Small intestine (tissue), 7 donors: ENCODE data around the gene TENT4A. TPM values are rescaled to one million over a fixed set of nuclear protein-coding genes. Genes with fewer than 3 reads are reported as not detected.

Experiments used
- DNase-seq, 2 donors: peaks; one replicate each; pipeline versions ENCODE4 v3.0.0 to v3.0.0-alpha.2; 2013
- FAIRE-seq: peaks from 2 replicates; lab custom pipeline; 2012; peaks lifted over from hg19 to GRCh38; lab: Jason Lieb, UNC
- H3K27ac ChIP-seq, 3 donors: one replicate each; pipeline ENCODE4 v1.5.1; 2013; ENCODE audit warnings: low read length in 2 of 3, mild to moderate bottlenecking in 2 of 3, control low read depth in 1 of 3, inconsistent platforms in 1 of 3, low read depth in 1 of 3, moderate library complexity in 1 of 3
- H3K27me3 ChIP-seq, 3 donors: one replicate each; pipeline ENCODE4 v1.6.1; 2013; ENCODE audit warnings: low read length in 3 of 3, inconsistent platforms in 1 of 3; ENCODE audit not compliant: control insufficient read depth in 3 of 3, insufficient read depth in 3 of 3
- H3K36me3 ChIP-seq, 3 donors: one replicate each; pipeline ENCODE4 v1.6.1; 2013; ENCODE audit warnings: low read length in 3 of 3, inconsistent platforms in 1 of 3, low read depth in 1 of 3, mild to moderate bottlenecking in 1 of 3, moderate library complexity in 1 of 3; ENCODE audit not compliant: control insufficient read depth in 3 of 3, insufficient read depth in 2 of 3
- H3K4me1 ChIP-seq, 3 donors: one replicate each; pipeline ENCODE4 v1.6.1; 2013; ENCODE audit warnings: low read length in 2 of 3, inconsistent platforms in 1 of 3, low read depth in 1 of 3, mild to moderate bottlenecking in 1 of 3, moderate library complexity in 1 of 3; ENCODE audit not compliant: control insufficient read depth in 3 of 3, insufficient read depth in 2 of 3
- H3K4me3 ChIP-seq, 3 donors: one replicate each; pipeline ENCODE4 v1.5.1; 2013; ENCODE audit warnings: low read length in 3 of 3, control low read depth in 1 of 3, inconsistent platforms in 1 of 3, low read depth in 1 of 3, mild to moderate bottlenecking in 1 of 3, moderate library complexity in 1 of 3
- H3K9me3 ChIP-seq, 2 donors: one replicate each; pipeline ENCODE4 v1.6.1; 2013; ENCODE audit warnings: low read depth in 1 of 2, low read length in 1 of 2; ENCODE audit not compliant: control insufficient read depth in 2 of 2, insufficient read depth in 1 of 2
- WGBS, 3 donors: extraction: QIAGEN DNeasy Blood & Tissue Kit; methylation state at CpG; one replicate each; pipeline ENCODE4 v1.1.7; 2013; 5-methylcytosine and 5-hydroxymethylcytosine counted together
- polyA plus RNA-seq, 4 donors: library from polyadenylated mRNA; stranded (reverse) in 3 of 4; unstranded in 1 of 4; fragments of 200-250 nt in 3 of 4; fragments of 120-200 nt in 1 of 4; gene quantifications; one replicate each; pipeline versions ENCODE4 v1.2.1 to v1.2.3, GENCODE V29; 2013
- donor health status: healthy with polysubstance abuse.
- donor health status: control.
- donor health status: control.
- donor health status: Bipolar disorder and iron deficiency.
- donor health status: healthy.

Gene TENT4A
- polyA plus RNA-seq, 4 donors: 8.6 to 19.0 (median 11.2) TPM

GRCh38 chr5:6762697-6763096, 49.5 kb downstream of the TENT4A start:
- 91 to 97% (median 95%) methylated on average over 8 of the region's 8 CpGs for WGBS, 3 donors
- no peak for DNase-seq
- H3K4me1 ChIP-seq: no peaks in the 10 kb centered on the region
- no peak overlapping the region for H3K27ac ChIP-seq
- H3K36me3 ChIP-seq: peaks cover 0 to 16% (median 0%) of the 10 kb centered on the region in 3 donors
- no peaks in the 10 kb centered on the region for H3K27me3 ChIP-seq
- H3K9me3 ChIP-seq: no peaks in the 10 kb centered on the region
- no peak for FAIRE-seq
- no peak overlapping the region for H3K4me3 ChIP-seq

GRCh38 chr5:6763191-6763590, 50.0 kb downstream of the TENT4A start:
- FAIRE-seq: no peak
- Histone ChIP-seq H3K36me3 (peaks cover 0 to 11% (median 0%) of the 10 kb centered on the region in 3 donors), H3K4me3 (no peak overlapping the region), H3K27me3 (no peaks in the 10 kb centered on the region), H3K27ac (no peak overlapping the region), H3K9me3 (no peaks in the 10 kb centered on the region), H3K4me1 (no peaks in the 10 kb centered on the region)
- DNase-seq: no peak
- WGBS, 3 donors: 88 to 93% (median 93%) methylated on average over 12 of the region's 12 CpGs

GRCh38 chr5:6765612-6766525, 52.6 kb downstream of the TENT4A start:
- WGBS, 3 donors: 19 to 40% (median 24%) methylated on average over 22 of the region's 22 CpGs
- Histone ChIP-seq H3K27me3 (no peaks in the 10 kb centered on the region), H3K4me3 (peak overlapping the region in 1 of 3 donors; percentile 43), H3K9me3 (no peaks in the 10 kb centered on the region), H3K4me1 (no peaks in the 10 kb centered on the region), H3K27ac (peak overlapping the region in 1 of 3 donors; percentile 49), H3K36me3 (no peaks in the 10 kb centered on the region)
- FAIRE-seq: no peak
- DNase-seq: peak; percentile 71 to 81

GRCh38 chr5:6766604-6767093, 53.4 kb downstream of the TENT4A start:
- Histone ChIP-seq H3K27me3 (no peaks in the 10 kb centered on the region), H3K9me3 (no peaks in the 10 kb centered on the region), H3K27ac (peak overlapping the region in 2 of 3 donors; percentile 49 to 54), H3K36me3 (no peaks in the 10 kb centered on the region), H3K4me3 (peak overlapping the region in 1 of 3 donors; percentile 43), H3K4me1 (no peaks in the 10 kb centered on the region)
- whole genome bisulfite sequencing, 3 donors: 14 to 43% (median 19%) methylated on average over 12 of the region's 12 CpGs
- DNase-seq: peak; percentile 30 to 95
- FAIRE-seq: no peak

GRCh38 chr5:6767481-6768063, 54.3 kb downstream of the TENT4A start:
- FAIRE-seq: no peak
- 92 to 94% (median 93%) methylated on average over 11 of the region's 11 CpGs for WGBS, 3 donors
- no peak overlapping the region for H3K4me3 ChIP-seq
- H3K27ac ChIP-seq: no peak overlapping the region
- no peaks in the 10 kb centered on the region for H3K27me3 ChIP-seq
- H3K4me1 ChIP-seq: no peaks in the 10 kb centered on the region
- no peaks in the 10 kb centered on the region for H3K36me3 ChIP-seq
- DNase-seq: no peak
- no peaks in the 10 kb centered on the region for H3K9me3 ChIP-seq

GRCh38 chr5:6768590-6769230, 55.5 kb downstream of the TENT4A start:
- peak in 1 of 2 donors; percentile 15 for DNase-seq
- Histone ChIP-seq H3K4me3 (no peak overlapping the region), H3K9me3 (no peaks in the 10 kb centered on the region), H3K27ac (no peak overlapping the region), H3K27me3 (no peaks in the 10 kb centered on the region), H3K4me1 (no peaks in the 10 kb centered on the region), H3K36me3 (no peaks in the 10 kb centered on the region)
- FAIRE-seq: no peak
- WGBS, 3 donors: 82 to 85% (median 84%) methylated on average over 12 of the region's 12 CpGs

- Histone ChIP-seq H3K27ac (no peak overlapping the region), H3K36me3 (no peaks in the 10 kb centered on the region), H3K27me3 (no peaks in the 10 kb centered on the region), H3K9me3 (no peaks in the 10 kb centered on the region), H3K4me1 (no peaks in the 10 kb centered on the region), H3K4me3 (no peak overlapping the region)
- WGBS, 3 donors: 79 to 86% (median 81%) methylated on average over 11 of the region's 11 CpGs
- no peak for FAIRE-seq
- DNase-seq: no peak
Measured at GRCh38 chr5:6770826-6771607, 57.8 kb downstream of the TENT4A start.
